ENCODE results near the gene ZNF674.
"Not testable (repeated sequence)": the region's sequence is repeated elsewhere in the genome, so short reads cannot be mapped to it uniquely, and the experiment has no call there.

ZNF674 gene

GRCh38 chrX:46500054-46500453 lies 45.2 kb downstream of the ZNF674 start:
- in situ Hi-C loops (cut with MboI; ENCODE audit: low pct_unique_long_range_greater_than_20kb, low sequenced_read_pairs): no loop called here
- DNase-seq: peak; percentile 18

- in situ Hi-C loops (cut with MboI; ENCODE audit: low pct_unique_long_range_greater_than_20kb, low sequenced_read_pairs): no loop called here
- no peak for DNase-seq
These were observed 56.5 kb downstream of the ZNF674 start for GRCh38 chrX:46488712-46489111.

GRCh38 chrX:46485897-46486296 lies 59.3 kb downstream of the ZNF674 start:
- DNase-seq: no peak
- in situ Hi-C loops (cut with MboI; ENCODE audit: low pct_unique_long_range_greater_than_20kb, low sequenced_read_pairs): no loop called here

- DNase-seq; in situ Hi-C loops (cut with MboI; ENCODE audit: low pct_unique_long_range_greater_than_20kb, low sequenced_read_pairs): not testable (repeated sequence)
These were observed 66.6 kb downstream of the ZNF674 start for GRCh38 chrX:46478634-46479033.

DNA sequence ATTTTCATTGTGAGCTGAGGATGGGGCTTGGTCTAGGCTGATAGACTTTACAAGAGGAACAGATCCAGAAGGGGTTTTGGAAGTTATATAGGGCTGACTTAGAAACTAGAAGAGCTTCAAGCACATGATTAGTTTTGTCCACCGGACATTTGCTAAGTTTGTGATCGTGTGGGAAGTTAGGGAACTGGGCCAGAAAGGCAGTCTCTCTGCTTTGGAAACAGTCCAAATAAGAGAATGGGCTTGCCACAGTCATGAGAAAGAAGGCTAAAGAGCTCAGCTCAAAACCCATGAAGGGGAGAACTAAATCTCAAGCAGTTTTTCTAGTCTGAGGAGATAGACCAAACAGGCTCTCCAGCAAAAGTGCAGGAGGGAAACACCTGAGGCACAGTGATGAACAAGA lies 67.8 kb downstream of the ZNF674 start:
- no peak for DNase-seq
- in situ Hi-C loops (cut with MboI; ENCODE audit: low pct_unique_long_range_greater_than_20kb, low sequenced_read_pairs): no loop called here

- no peak for DNase-seq
- in situ Hi-C loops (cut with MboI; ENCODE audit: low pct_unique_long_range_greater_than_20kb, low sequenced_read_pairs): no loop called here
These were observed 80.0 kb downstream of the ZNF674 start for GRCh38 chrX:46465203-46465602.

GRCh38 chrX:46463682-46464081 lies 81.5 kb downstream of the ZNF674 start:
- in situ Hi-C loops (cut with MboI; ENCODE audit: low pct_unique_long_range_greater_than_20kb, low sequenced_read_pairs): no loop called here
- no peak for DNase-seq

- in situ Hi-C loops (cut with MboI; ENCODE audit: low pct_unique_long_range_greater_than_20kb, low sequenced_read_pairs): no loop called here
- DNase-seq: peak; percentile 87
These were observed 83.5 kb downstream of the ZNF674 start for GRCh38 chrX:46461660-46462191.

DNA sequence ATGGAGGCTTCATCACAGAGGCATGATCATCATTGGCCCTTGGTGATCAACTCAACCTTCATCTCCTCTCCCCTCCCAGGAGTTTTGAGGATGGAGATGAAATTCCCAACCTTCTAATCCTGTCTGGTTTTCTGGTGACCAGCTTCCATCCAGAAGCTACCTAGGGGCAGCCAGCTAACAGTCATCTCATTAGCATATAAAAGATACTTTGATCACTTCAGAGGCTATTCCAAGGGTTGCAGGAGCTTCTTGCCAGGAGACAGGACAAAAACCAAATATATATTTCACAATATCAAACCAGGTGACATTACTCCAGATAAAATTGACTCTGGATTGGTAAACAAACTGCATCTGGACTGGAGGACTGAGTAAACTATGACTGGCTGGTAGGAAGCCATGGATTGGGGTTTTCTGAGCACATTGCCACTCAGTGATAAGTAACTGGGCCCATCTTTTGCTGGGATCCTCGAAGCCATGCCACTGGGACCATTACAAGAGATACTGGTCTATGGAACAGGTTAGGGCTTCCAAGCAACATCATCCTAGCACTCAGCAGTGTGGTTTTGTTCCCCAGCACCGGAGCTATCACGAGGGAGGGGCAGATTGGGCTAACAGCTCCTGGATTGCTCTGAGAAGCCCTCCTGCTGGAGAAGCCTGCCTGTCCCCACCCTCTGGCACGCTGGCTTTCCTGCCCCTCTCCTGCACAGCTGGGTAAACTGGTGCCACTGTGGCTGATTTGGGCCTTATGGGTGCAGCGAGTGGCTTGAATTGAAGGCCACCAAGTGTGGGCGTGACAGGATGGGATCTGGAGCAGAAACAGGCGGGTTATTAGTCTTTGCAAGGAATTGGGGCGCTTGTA lies 84.2 kb downstream of the ZNF674 start:
- DNase-seq; in situ Hi-C loops (cut with MboI; ENCODE audit: low pct_unique_long_range_greater_than_20kb, low sequenced_read_pairs): not testable (repeated sequence)

GRCh38 chrX:46459603-46460002 lies 85.6 kb downstream of the ZNF674 start:
- in situ Hi-C loops (cut with MboI; ENCODE audit: low pct_unique_long_range_greater_than_20kb, low sequenced_read_pairs): no loop called here
- no peak for DNase-seq

DNA sequence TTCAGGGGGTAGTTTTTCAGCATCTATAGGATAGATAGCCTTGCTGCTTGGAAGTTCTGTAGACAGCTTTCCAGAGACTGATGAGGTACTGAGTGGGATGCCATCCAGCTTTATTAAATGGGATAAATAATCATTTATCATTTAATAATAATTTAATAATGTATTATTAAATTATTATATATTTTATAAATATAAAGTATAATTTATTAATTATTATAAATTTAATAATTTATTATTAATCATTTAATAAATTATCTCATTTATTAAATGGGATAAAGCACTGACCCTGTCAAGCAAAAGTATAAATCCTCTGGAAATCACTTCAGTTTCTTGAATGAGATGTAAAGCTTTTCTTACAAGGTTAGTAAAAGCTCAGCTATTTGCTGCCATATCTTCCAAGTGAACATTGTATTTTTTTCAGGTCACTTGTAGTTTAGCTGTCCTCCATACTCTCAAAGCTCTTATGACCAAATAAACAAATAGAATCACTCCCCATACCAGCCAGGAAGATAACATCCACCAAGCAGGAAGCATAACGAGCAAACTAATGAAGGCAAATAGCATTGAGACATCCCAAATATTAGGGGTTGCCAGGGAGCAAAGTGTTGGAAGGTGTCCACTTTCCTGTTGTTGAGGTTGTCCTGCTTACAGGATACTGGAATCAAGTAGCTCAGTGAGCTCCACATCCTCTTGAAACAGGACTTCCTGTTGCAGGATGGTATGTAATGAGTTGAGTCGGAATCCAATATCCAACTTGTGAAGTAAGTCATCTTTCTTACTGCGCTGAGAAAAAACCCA lies 88.9 kb downstream of the ZNF674 start:
- in situ Hi-C loops (cut with MboI; ENCODE audit: low pct_unique_long_range_greater_than_20kb, low sequenced_read_pairs): no loop called here
- no peak for DNase-seq
